Small intestine (tissue), 16 donors: ENCODE data around the gene PCBD2. TPM values are rescaled to one million over a fixed set of nuclear protein-coding genes. Genes with fewer than 3 reads are reported as not detected.
"Not testable (repeated sequence)": the region's sequence is repeated elsewhere in the genome, so short reads cannot be mapped to it uniquely, and the experiment has no call there.

ENCODE experiments used
- DNase-seq, 2 donors: peaks; one replicate each; pipeline versions ENCODE4 v3.0.0 to v3.0.0-alpha.2; 2013
- FAIRE-seq: peaks from 2 replicates; lab custom pipeline; 2012; peaks lifted over from hg19 to GRCh38; lab: Jason Lieb, UNC
- H3K27ac ChIP-seq, 3 donors: one replicate each; pipeline ENCODE4 v1.5.1; 2013; ENCODE audit warnings: low read length in 2 of 3, mild to moderate bottlenecking in 2 of 3, control low read depth in 1 of 3, inconsistent platforms in 1 of 3, low read depth in 1 of 3, moderate library complexity in 1 of 3
- H3K27me3 ChIP-seq, 3 donors: one replicate each; pipeline ENCODE4 v1.6.1; 2013; ENCODE audit warnings: low read length in 3 of 3, inconsistent platforms in 1 of 3; ENCODE audit not compliant: control insufficient read depth in 3 of 3, insufficient read depth in 3 of 3
- H3K36me3 ChIP-seq, 3 donors: one replicate each; pipeline ENCODE4 v1.6.1; 2013; ENCODE audit warnings: low read length in 3 of 3, inconsistent platforms in 1 of 3, low read depth in 1 of 3, mild to moderate bottlenecking in 1 of 3, moderate library complexity in 1 of 3; ENCODE audit not compliant: control insufficient read depth in 3 of 3, insufficient read depth in 2 of 3
- H3K4me1 ChIP-seq, 3 donors: one replicate each; pipeline ENCODE4 v1.6.1; 2013; ENCODE audit warnings: low read length in 2 of 3, inconsistent platforms in 1 of 3, low read depth in 1 of 3, mild to moderate bottlenecking in 1 of 3, moderate library complexity in 1 of 3; ENCODE audit not compliant: control insufficient read depth in 3 of 3, insufficient read depth in 2 of 3
- H3K4me3 ChIP-seq, 3 donors: one replicate each; pipeline ENCODE4 v1.5.1; 2013; ENCODE audit warnings: low read length in 3 of 3, control low read depth in 1 of 3, inconsistent platforms in 1 of 3, low read depth in 1 of 3, mild to moderate bottlenecking in 1 of 3, moderate library complexity in 1 of 3
- H3K9me3 ChIP-seq, 2 donors: one replicate each; pipeline ENCODE4 v1.6.1; 2013; ENCODE audit warnings: low read depth in 1 of 2, low read length in 1 of 2; ENCODE audit not compliant: control insufficient read depth in 2 of 2, insufficient read depth in 1 of 2
- WGBS, 3 donors: extraction: QIAGEN DNeasy Blood & Tissue Kit; methylation state at CpG; one replicate each; pipeline ENCODE4 v1.1.7; 2013; 5-methylcytosine and 5-hydroxymethylcytosine counted together
- long read RNA-seq, 10 donors: transcript quantifications; one replicate each; lab custom pipeline, GENCODE V29; 2026
- polyA plus RNA-seq, 4 donors: library from polyadenylated mRNA; stranded (reverse) in 3 of 4; unstranded in 1 of 4; fragments of 200-250 nt in 3 of 4; fragments of 120-200 nt in 1 of 4; gene quantifications; one replicate each; pipeline versions ENCODE4 v1.2.1 to v1.2.3, GENCODE V29; 2013
- donor health status: healthy with polysubstance abuse.
- donor health status: control.
- donor health status: control.
- donor health status: Bipolar disorder and iron deficiency.
- donor health status: healthy.

Gene PCBD2
- 10 to 100 TPM in 2 of 4 donors, 1 to 10 TPM in 2; 5.9 to 19.2 (median 12.4) TPM for polyA plus RNA-seq
- long read RNA-seq, donor 1, transcript PCBD2-201 (4 exons, 1,223 nt), result major isoform, 11 of 11 reads
- long read RNA-seq, donor 1, partial matches to known transcripts, result 0 of 11 reads
- long read RNA-seq, donor 1, other reads (novel, unspliced or antisense), result 0 of 11 reads
- long read RNA-seq, donor 2, partial matches to known transcripts, result 0 of 4 reads
- long read RNA-seq, donor 2, other reads (novel, unspliced or antisense), result 0 of 4 reads
- long read RNA-seq, donor 3, transcript PCBD2-201 (4 exons, 1,223 nt), result major isoform, 6 of 6 reads
- long read RNA-seq, donor 3, partial matches to known transcripts, result 0 of 6 reads
- long read RNA-seq, donor 3, other reads (novel, unspliced or antisense), result 0 of 6 reads
- long read RNA-seq, donor 4, result 0 reads
- long read RNA-seq, donor 5, result 0 reads
- long read RNA-seq, donor 6, partial matches to known transcripts, result 0 of 3 reads
- long read RNA-seq, donor 6, other reads (novel, unspliced or antisense), result 0 of 3 reads
- long read RNA-seq, donor 7, transcript PCBD2-201 (4 exons, 1,223 nt), result major isoform, 11 of 11 reads
- long read RNA-seq, donor 7, partial matches to known transcripts, result 0 of 11 reads
- long read RNA-seq, donor 7, other reads (novel, unspliced or antisense), result 0 of 11 reads
- long read RNA-seq, donor 8, result 0 reads
- long read RNA-seq, donor 9, partial matches to known transcripts, result 0 of 1 reads
- long read RNA-seq, donor 9, other reads (novel, unspliced or antisense), result 0 of 1 reads
- long read RNA-seq, donor 10, partial matches to known transcripts, result 0 of 2 reads
- long read RNA-seq, donor 10, other reads (novel, unspliced or antisense), result 0 of 2 reads

DNA sequence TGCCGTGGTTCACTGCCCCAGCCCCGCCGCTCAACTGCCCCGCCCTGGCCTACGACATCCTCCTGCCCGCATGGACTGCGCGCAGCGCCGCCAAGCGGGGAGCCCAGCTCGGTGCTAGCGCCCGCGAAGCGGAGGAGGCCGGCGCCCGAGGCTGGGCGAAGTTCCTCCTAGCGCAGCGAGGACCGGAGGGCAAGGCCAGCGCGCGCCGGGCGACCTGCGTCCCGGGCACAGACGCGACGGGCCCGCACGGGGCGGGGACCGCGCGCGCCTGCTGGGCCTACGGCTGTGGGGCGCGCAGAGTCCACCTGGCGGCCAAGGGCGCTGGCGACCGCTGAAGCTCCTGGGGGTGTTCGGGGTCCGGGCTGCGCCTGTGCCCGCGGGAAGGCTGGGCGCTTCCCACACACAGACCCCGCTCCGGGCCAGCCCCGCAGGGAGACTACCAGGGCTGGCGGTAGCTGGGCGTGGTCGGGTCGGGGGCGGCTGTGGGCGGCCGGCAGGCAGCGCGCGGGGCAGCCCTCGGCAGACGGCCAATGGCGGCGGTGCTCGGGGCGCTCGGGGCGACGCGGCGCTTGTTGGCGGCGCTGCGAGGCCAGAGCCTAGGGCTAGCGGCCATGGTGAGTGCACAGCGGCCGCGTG lies at the start of gene PCBD2:
Gene PCBD2 (plus strand): TSS at position 522 of the 636 bp plus-strand sequence. CDS start 9 bp downstream, at position 531.
- H3K27me3 ChIP-seq, result no peaks in the 10 kb centered on the region
- peaks cover 0 to 14% (median 0%) of the 10 kb centered on the region in 3 donors for H3K36me3 ChIP-seq
- no peak for FAIRE-seq
- peak; percentile 93 to 98 for DNase-seq
- no peaks in the 10 kb centered on the region for H3K9me3 ChIP-seq
- peak within 1 kb of the TSS; percentile 69 to 80 (median 75) for H3K4me3 ChIP-seq
- H3K4me1 ChIP-seq, result peaks cover 0 to 4% (median 0%) of the 10 kb centered on the region in 3 donors
- H3K27ac ChIP-seq, result peak within 1 kb of the TSS; percentile 92 to 100 (median 96)
- WGBS, 3 donors, result 0 to 1% (median 1%) methylated on average over 36 to 84 of the region's 84 CpGs

DNA sequence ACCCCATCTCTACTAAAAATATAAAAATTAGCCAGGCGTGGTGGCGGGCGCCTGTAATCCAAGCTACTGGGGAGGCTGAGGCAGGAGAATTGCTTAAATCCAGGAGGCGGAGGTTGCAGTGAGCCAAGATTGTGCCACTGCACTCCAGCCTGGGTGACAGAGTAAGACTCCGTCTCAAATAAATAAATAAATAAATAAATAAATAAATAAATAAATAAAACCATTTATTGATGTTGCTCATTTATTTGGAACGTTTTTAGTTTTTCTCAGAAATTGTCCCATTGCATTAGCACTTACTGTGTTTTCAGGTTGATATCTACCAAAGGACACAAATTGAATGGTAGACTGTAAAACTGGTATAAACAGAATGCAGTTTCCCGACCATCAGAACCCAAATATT lies 48.5 kb upstream of the PCBD2 start:
- not testable (repeated sequence) for H3K27ac ChIP-seq, DNase-seq, H3K4me3 ChIP-seq, H3K27me3 ChIP-seq, H3K4me1 ChIP-seq, FAIRE-seq, H3K9me3 ChIP-seq
- H3K36me3 ChIP-seq, result peaks cover 4 to 31% (median 10%) of the 10 kb centered on the region in 3 donors
- 91 to 92% (median 92%) methylated on average over 7 of the region's 7 CpGs for WGBS, 3 donors

DNA sequence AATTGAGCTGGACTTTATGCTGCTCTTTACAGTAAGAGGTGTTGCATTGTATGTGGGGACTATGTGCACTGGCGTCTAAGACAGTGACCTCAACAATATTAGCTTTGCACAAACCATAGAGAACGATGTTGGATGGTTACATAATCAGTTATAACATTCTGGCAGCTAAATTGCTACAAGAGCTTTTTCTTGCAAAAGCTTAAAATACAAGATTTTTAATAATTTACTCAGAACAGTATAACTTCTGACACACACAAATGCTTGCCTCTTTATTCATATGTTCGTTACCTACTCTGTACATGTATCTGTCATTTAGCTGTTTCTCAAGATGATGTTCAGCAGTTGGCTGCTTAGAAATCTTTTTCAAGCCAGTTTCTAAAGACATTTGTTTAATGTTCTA lies 47.5 kb upstream of the PCBD2 start:
- FAIRE-seq, result no peak
- H3K36me3 ChIP-seq, result peaks cover 4 to 35% (median 10%) of the 10 kb centered on the region in 3 donors
- WGBS, 3 donors, result 62 to 69% (median 69%) methylated on average over 3 of the region's 3 CpGs

GRCh38 chr5:134864707-134865106 lies 40.2 kb upstream of the PCBD2 start:
- no peak for FAIRE-seq
- H3K27ac ChIP-seq, result no peak overlapping the region
- H3K36me3 ChIP-seq, result peaks cover 4 to 21% (median 5%) of the 10 kb centered on the region in 3 donors
- H3K27me3 ChIP-seq, result no peaks in the 10 kb centered on the region
- 91 to 98% (median 96%) methylated on average over 2 of the region's 2 CpGs for WGBS, 3 donors
- H3K4me1 ChIP-seq, result no peaks in the 10 kb centered on the region
- no peaks in the 10 kb centered on the region for H3K9me3 ChIP-seq
- no peak for DNase-seq
- H3K4me3 ChIP-seq, result no peak overlapping the region

More for the DNA sequence above, 47.5 kb upstream of the PCBD2 start:
- Histone ChIP-seq H3K4me1 (no peaks in the 10 kb centered on the region), H3K27me3 (no peaks in the 10 kb centered on the region), H3K4me3 (no peak overlapping the region), H3K9me3 (no peaks in the 10 kb centered on the region), H3K27ac (no peak overlapping the region)
- DNase-seq, result no peak

GRCh38 chr5:134873494-134873893 lies 31.4 kb upstream of the PCBD2 start:
- no peak for FAIRE-seq
- peak overlapping the region in 2 of 3 donors; percentile 78 to 95 for H3K27ac ChIP-seq
- H3K9me3 ChIP-seq, result no peaks in the 10 kb centered on the region
- WGBS, 3 donors, result 73 to 80% (median 76%) methylated on average over 6 of the region's 6 CpGs
- no peaks in the 10 kb centered on the region for H3K27me3 ChIP-seq
- no peak for DNase-seq
- H3K4me1 ChIP-seq, result peaks cover 0 to 10% (median 8%) of the 10 kb centered on the region in 3 donors
- peaks cover 0 to 15% (median 0%) of the 10 kb centered on the region in 3 donors for H3K36me3 ChIP-seq
- peak overlapping the region in 2 of 3 donors; percentile 92 to 93 for H3K4me3 ChIP-seq

DNA sequence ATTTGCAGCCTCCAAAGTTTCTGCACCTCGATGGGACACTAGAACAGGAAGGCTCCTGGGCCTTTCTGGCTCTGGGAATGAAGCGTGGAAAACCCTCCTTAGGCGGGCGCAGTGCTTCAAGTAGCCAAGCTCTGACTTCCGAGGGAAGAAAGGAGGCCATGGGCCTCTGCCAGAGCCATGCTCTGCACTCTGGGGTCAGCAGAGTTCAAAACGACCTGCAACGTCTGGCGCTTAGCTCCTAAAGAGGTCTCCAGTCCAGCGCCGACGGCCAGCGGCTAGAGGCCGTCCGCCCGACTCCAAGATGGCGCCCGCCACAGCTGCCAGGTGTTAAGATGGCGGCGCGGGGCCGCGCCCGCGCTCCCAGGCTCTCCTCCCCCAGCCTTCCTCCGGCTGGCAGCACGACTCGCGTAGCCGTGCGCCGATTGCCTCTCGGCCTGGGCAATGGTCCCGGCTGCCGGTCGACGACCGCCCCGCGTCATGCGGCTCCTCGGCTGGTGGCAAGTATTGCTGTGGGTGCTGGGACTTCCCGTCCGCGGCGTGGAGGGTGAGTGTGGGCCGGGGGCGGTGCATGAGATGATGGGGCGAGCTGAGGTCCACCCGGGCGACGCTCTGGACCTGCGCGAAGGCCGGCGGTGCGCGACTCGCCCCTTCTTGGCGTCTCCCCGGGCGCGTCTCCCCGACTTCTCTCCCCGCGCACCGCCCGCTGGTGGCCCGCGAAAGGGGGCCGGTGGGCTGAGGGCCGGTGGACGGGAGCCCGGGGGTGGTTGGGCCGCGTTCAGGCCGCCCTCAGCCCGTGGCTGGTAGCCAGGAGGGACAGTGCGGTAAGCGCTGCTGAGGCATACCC lies 30.7 kb upstream of the PCBD2 start, which contains the start of gene TXNDC15:
Gene TXNDC15 (plus strand): TSS at position 385 of the 844 bp plus-strand sequence. CDS start 57 bp downstream, at position 442.
- H3K27ac ChIP-seq, result peak within 1 kb of the TSS; percentile 64 to 95 (median 78)
- peak; percentile 81 to 94 for DNase-seq
- H3K4me3 ChIP-seq, result peak within 1 kb of the TSS; percentile 89 to 93 (median 92)
- peaks cover 0 to 16% (median 0%) of the 10 kb centered on the region in 3 donors for H3K36me3 ChIP-seq
- peaks cover 0 to 10% (median 8%) of the 10 kb centered on the region in 3 donors for H3K4me1 ChIP-seq
- WGBS, 3 donors, result 3 to 5% (median 3%) methylated on average over 61 to 79 of the region's 79 CpGs
- no peak for FAIRE-seq
- H3K27me3 ChIP-seq, result no peaks in the 10 kb centered on the region
- H3K9me3 ChIP-seq, result no peaks in the 10 kb centered on the region

DNA sequence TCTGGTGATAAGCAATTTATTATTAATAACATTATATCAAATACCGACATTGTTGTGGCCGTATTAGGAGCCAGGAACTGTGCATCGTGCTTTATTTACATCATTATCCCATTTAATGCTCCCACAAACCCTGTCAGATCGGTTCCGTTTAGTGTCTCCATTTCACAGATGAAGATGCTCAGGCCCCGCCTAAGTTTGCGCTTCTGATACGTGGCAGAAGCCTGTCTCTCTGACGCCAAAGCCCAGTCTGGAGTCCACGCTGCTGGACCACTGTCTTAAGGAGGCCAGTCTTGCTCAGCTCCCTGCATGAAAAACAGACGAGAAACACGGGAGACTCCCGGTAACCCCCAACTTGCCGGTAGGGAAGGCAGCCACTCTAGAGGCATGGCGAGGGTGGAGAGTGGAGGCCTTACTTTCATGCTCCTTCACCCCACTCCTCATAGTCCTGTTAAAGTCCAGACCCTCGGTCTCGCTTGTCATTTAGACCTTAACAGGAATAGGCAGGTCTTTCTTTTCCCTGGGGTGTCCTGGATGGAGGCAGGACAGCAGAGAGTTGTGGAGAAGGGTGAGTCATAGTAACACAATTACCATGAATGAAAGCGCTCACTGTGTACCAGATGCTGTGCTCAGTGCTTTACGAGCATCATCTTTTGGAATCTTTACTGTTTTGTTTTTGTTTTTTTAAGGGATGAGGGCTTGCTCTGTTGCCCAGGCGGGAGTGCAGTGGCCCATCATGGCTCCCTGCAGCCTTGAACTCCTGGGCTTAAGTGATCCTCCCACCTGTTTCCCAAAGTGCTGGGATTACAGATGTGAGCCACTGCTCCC lies 29.9 kb upstream of the PCBD2 start:
- no peak for FAIRE-seq
- peaks cover 0 to 10% (median 8%) of the 10 kb centered on the region in 3 donors for H3K4me1 ChIP-seq

More for the DNA sequence above, 29.9 kb upstream of the PCBD2 start:
- no peaks in the 10 kb centered on the region for H3K9me3 ChIP-seq
- DNase-seq, result peak; percentile 41 to 58
- H3K27ac ChIP-seq, result peak overlapping the region; percentile 64 to 95 (median 78)
- no peaks in the 10 kb centered on the region for H3K27me3 ChIP-seq
- H3K36me3 ChIP-seq, result peaks cover 0 to 16% (median 0%) of the 10 kb centered on the region in 3 donors
- 8 to 11% (median 9%) methylated on average over 20 of the region's 20 CpGs for WGBS, 3 donors
- peak overlapping the region; percentile 89 to 93 (median 92) for H3K4me3 ChIP-seq
